VCaP (cell line): Measurements from ENCODE around the gene SYT11.

Experiments used
- H3K27ac ChIP-seq: fragments of 450-650 bp; 2 replicates; pipeline ENCODE4 v1.5.1; 2017
- TF ChIP-seq, protein P1 (sequence below): fragments of 450-650 bp; conservative IDR thresholded peaks from 2 replicates; pipeline ENCODE4 v1.5.1; 2017; ENCODE audit warnings: mild to moderate bottlenecking, moderate library complexity

Gene SYT11

DNA sequence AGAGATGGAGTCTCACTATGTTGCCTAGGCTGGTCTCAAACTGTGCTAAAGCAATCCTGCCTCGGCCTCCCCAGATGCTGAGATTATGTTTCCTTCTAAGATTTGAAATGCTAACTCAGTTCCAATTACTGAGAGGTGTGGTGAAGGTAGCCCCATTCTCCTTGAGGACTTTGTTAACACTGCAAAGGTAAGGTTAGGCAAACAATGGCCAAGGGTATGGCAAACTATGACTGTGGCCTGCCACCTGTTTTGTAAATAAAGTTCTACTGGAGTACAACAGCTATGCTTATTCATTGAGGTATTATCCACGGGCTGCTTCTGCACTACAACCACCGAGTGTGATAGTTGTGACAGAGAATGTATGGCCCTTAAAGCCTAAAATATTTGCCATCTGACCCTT is 61.4 kb downstream of the SYT11 start:
- no peak overlapping the region for H3K27ac ChIP-seq
- TF ChIP-seq, protein P1, sequence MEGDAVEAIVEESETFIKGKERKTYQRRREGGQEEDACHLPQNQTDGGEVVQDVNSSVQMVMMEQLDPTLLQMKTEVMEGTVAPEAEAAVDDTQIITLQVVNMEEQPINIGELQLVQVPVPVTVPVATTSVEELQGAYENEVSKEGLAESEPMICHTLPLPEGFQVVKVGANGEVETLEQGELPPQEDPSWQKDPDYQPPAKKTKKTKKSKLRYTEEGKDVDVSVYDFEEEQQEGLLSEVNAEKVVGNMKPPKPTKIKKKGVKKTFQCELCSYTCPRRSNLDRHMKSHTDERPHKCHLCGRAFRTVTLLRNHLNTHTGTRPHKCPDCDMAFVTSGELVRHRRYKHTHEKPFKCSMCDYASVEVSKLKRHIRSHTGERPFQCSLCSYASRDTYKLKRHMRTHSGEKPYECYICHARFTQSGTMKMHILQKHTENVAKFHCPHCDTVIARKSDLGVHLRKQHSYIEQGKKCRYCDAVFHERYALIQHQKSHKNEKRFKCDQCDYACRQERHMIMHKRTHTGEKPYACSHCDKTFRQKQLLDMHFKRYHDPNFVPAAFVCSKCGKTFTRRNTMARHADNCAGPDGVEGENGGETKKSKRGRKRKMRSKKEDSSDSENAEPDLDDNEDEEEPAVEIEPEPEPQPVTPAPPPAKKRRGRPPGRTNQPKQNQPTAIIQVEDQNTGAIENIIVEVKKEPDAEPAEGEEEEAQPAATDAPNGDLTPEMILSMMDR, result no peak

DNA sequence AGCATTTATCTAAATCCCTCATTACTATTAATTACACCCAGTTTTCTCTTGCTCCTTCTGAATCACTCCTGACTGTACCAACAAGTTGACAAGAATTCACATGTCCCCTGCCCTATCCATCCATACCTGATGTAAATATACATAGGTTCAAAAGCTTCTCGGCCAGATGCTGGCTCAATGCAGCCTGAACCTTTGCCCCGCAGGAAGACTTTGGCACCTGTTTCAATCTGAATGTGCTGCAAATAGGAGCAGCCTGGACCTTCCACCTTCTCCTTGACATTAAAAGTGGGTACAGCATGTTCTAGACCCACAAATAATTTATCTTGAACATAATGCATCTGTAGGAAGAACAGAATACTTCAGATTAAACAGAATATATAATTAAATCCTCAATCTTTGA is 66.1 kb downstream of the SYT11 start:
- TF ChIP-seq, protein P1, result no peak
- no peak overlapping the region for H3K27ac ChIP-seq

DNA sequence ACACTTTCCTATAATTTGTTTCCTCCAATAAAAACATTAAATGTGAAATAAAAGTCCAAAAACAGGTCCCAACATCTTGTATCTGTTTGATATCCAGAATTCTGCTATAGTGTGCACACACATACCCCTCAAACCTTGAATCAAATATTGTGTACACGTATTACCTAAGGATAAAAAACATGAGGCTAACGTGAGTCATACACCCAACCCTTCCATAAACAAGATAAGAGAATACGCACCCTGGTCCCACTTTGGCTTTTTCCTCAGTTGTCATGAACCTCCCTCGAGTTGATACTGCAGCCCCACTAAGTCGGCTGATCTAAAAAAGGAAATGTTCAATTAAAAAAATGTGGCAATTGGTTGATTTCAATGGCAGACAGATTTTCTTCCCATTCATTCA is 69.7 kb downstream of the SYT11 start:
- no peak overlapping the region for H3K27ac ChIP-seq
- TF ChIP-seq, protein P1, result no peak

DNA sequence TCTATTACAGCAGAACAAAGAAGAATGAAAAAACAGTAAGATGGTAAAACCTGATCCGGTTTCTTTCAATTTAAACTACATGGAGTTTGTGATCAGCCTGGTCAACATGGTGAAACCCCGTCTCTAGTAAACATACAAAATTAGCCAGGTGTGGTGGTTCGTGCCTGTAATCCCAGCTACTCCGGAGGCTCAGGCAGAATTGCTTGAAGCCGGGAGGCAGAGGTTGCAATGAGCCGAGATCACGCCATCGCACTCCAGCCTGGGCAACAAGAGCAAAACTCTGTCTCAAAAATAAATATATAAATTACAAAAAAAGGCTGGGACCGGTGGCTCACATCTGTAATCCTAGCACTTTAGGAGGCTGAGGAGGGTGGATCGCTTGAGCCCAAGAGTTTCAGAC is 71.4 kb downstream of the SYT11 start:
- H3K27ac ChIP-seq, result peak overlapping the region; percentile 96

DNA sequence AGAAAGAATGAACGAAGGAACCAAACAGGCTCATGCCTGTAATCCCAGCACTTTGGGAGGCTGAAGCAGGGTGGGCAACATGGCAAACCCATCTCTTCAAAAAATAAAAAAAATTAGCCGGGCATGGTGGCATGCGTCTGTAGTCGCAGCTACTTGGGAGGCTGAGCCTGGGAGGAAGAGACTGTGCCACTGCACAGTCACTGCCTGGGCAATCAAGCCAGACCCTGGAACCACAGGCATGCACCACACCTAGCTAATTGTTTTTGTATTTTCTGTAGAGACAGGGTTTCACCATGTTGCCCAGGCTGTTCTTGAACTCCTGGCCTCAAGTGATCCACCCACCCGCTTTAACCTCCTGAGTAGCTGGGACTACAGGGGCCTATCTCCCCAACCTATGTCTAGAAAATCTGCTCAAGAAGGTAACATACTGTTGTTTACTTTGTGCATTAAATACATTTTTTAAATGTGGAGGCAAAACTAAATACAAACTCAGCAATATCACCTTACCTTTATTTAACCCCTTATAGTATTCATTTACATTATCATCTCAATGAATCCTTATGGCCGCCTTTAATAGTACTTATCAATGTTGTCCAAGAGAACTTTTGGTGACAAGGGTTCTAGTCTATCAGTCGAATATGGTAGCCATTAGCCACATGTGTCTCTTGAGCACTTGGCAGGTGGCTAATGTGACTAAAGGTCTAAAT is 72.1 kb downstream of the SYT11 start:
- TF ChIP-seq, protein P1, result no peak
- peak overlapping the region; percentile 96 for H3K27ac ChIP-seq

DNA sequence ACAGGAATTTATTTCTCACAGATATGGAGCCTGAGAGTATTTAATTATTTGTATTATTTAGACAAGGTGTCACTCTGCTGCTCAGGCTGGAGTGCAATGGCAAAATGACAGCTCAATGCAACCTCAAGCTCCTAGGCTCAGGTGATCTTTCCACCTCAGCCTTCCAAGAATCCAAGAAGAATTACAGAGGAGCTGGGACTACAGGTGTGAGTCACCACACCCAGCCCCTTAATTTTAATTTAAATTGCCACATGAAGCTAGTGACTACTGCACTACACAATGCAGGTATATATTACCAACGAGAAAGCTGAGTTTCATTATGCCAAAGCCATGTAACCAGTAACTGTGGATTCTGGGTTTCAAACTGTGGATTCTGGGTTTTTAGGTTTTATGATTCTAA is 72.7 kb downstream of the SYT11 start:
- TF ChIP-seq, protein P1, result no peak
- peak overlapping the region; percentile 96 for H3K27ac ChIP-seq

DNA sequence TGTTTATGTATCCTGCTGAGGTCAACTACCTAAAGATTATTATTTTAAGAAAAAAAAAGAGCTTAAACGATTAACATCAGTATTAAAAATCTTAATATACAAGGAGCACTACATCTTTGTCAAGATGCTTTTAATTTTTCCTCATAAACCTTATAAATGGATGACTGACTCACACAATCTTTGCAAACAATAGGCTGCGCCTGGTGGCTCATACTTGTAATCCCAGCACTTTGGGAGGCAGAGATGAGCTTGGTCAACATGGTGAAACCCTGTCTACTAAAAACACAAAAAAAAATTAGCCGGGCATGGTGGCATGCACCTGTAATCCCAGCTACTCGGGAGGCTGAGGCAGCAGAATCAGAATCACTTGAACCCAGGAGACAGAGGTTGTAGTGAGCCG is 73.1 kb downstream of the SYT11 start:
- TF ChIP-seq, protein P1, result no peak
- peak overlapping the region; percentile 96; the same call in 1 of the 2 replicates for H3K27ac ChIP-seq

DNA sequence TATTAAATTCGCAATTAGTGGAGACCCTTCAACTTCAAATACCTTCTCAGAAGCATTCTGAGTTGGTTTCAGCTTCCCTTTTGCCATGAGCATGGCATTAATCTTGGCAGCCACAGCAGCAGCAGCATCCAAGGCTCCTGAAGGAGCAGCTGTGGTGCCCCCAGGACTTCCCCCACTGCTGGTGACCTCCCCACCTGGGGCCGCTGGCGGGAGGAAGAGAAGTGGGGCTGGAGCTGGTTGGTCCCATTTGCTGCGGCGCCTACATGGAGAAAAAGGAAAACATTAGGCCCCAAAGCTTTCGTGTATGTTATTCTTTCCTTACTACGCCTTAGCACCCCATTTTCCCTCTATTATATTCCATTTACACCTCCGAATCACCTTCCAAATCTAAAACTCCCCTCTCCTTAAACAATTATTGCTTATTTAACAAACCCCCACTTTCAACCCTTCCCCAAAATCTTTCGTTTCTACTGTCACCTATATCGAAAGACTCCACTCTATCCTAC is 74.3 kb downstream of the SYT11 start:
- H3K27ac ChIP-seq, result peak overlapping the region; percentile 96
- TF ChIP-seq, protein P1, result no peak
